K562 (cell line): Measurements from ENCODE around the gene LY6G6F. TPM values are rescaled to one million over a fixed set of nuclear protein-coding genes. Genes with fewer than 3 reads are reported as not detected.

Experiments
- BCLAF1 ChIP-seq, 2 experiments: fragments of 450-650 bp in 1 of 2; IDR thresholded peaks; 2 replicates each; pipeline ENCODE4 v1.6.1; 2011 to 2017; ENCODE audit warnings: low read depth in 2 of 2, antibody characterized with exemption in 1 of 2, borderline replicate concordance in 1 of 2, low read length in 1 of 2, mild to moderate bottlenecking in 1 of 2, mixed read lengths in 1 of 2; ENCODE audit not compliant: control insufficient read depth in 1 of 2
- BMI1 ChIP-seq: fragments of 150-350 bp; IDR thresholded peaks from 2 replicates; pipeline ENCODE4 v1.6.1; 2014; ENCODE audit warnings: low read length
- DDX20 ChIP-seq: fragments of 450-650 bp; IDR thresholded peaks from 2 replicates; pipeline ENCODE4 v1.6.1; 2016; ENCODE audit warnings: missing genetic modification characterization, low read depth, mild to moderate bottlenecking, missing compliant biosample characterization, moderate library complexity
- HCFC1 ChIP-seq: IDR thresholded peaks from 2 replicates; pipeline ENCODE4 v1.6.1; 2012; ENCODE audit warnings: low read depth, low read length, improper control_type of control experiment
- MIER1 ChIP-seq: fragments of 450-650 bp; IDR thresholded peaks from 2 replicates; pipeline ENCODE4 v1.6.1; 2016; ENCODE audit warnings: antibody characterized with exemption, mild to moderate bottlenecking, low read depth
- MLLT1 ChIP-seq, 2 experiments: fragments of 450-650 bp; IDR thresholded peaks; 2 replicates each; pipeline ENCODE4 v1.6.1; 2016
- MTA1 ChIP-seq: fragments of 450-650 bp; IDR thresholded peaks from 2 replicates; pipeline ENCODE4 v1.6.1; 2017; ENCODE audit warnings: borderline replicate concordance
- NR2F6 ChIP-seq: fragments of 450-650 bp; formaldehyde crosslinking; IDR thresholded peaks from 2 replicates; pipeline ENCODE4 v1.4.0; 2020; ENCODE audit warnings: mild to moderate bottlenecking
- SREBF1 ChIP-seq: fragments of 150-350 bp; IDR thresholded peaks from 2 replicates; pipeline ENCODE4 v1.6.1; 2014; ENCODE audit warnings: antibody characterized with exemption, low read depth, low read length, borderline replicate concordance
- TCF7 ChIP-seq: sonication (generic); IDR thresholded peaks from 2 replicates; pipeline ENCODE4 v1.6.1; 2016; ENCODE audit warnings: antibody characterized with exemption, borderline replicate concordance
- ZBTB17 ChIP-seq: fragments of 450-650 bp; formaldehyde crosslinking; IDR thresholded peaks from 2 replicates; pipeline ENCODE4 v1.4.0; 2020; ENCODE audit warnings: mild to moderate bottlenecking
- ZNF134 ChIP-seq: fragments of 250-450 bp; sonication (Bioruptor Pico); conservative IDR thresholded peaks from 2 replicates; pipeline ENCODE4 v1.4.0; 2020
- ZNF277 ChIP-seq: fragments of 250-450 bp; sonication (Bioruptor Pico); IDR thresholded peaks from 2 replicates; pipeline ENCODE4 v1.8.0; 2022; ENCODE audit warnings: inconsistent platforms, mild to moderate bottlenecking, moderate library complexity, borderline replicate concordance
- polyA plus RNA-seq, 8 experiments: library from polyadenylated mRNA; depleted of rRNA in 4 of 8; stranded (reverse) in 5 of 8; unstranded in 3 of 8; fragments of >200 nt; fragmentation: Nextera tagmentation in 2 of 8; fragmentation: Illumina TruSeq in 1 of 8; extraction: Ambion mirVana in 2 of 8; extraction: Trizol in 1 of 8; gene quantifications; 2 replicates each; pipeline versions ENCODE4 v1.2.1 to v1.2.3, GENCODE V29; 2011 to 2014; ENCODE audit warnings: inconsistent platforms in 1 of 8, missing spikeins in 1 of 8
- total RNA-seq, 7 experiments: library from RNA; depleted of rRNA in 6 of 7; stranded (reverse); fragments of >200 nt in 6 of 7; fragmentation: Illumina TruSeq in 2 of 7; extraction: Trizol in 2 of 7; gene quantifications; 2 replicates each; pipeline versions ENCODE4 v1.2.1 to v1.2.3, GENCODE V29; 2011 to 2021; ENCODE audit warnings: low replicate concordance in 1 of 7

The LY6G6F gene
- total and polyA plus RNA-seq, 9 of the 15 experiments (the other 6 are each of a cell fraction or from before 2014, with no cell fraction given) = 0.14 to 0.50 (median 0.28) TPM; not detected in 2

GRCh38 chr6:31665501-31666336 lies 40.9 kb upstream of the LY6G6F start, which contains the start of gene CSNK2B (continued):
- TF ChIP-seq BMI1 (0 out of 2 replicates have a peak, but pooled peaks have one; percentile 17), BCLAF1 (IDR thresholded peaks at IDR 0.05; ENCODE audit: borderline replicate concordance in 1 of 2, control insufficient read depth in 1 of 2, low read depth in 2 of 2, low read length in 1 of 2) (0 out of 4 replicates have a peak, but pooled peaks of 1 of the 2 experiments have one; percentile 87), MTA1 (peak; percentile 78; the same call in 1 of the 2 replicates), ZBTB17 (CRISPR knock-in tag) (no peak; the same call in 1 of the 2 replicates), MLLT1 (IDR thresholded peaks at IDR 0.05) (peak in 1 of 2 experiments; percentile 71; a peak in 1 of 4 replicates), DDX20 (tag) (no peak), TCF7 (no peak), ZNF134 (peak; percentile 69), ZNF277 (CRISPR knock-in tag) (no peak), HCFC1 (peak; percentile 97), MIER1 (no peak), NR2F6 (CRISPR knock-in tag) (peak; percentile 84), SREBF1 (peak; percentile 78; the same call in 1 of the 2 replicates)
